ENCODE measurements around the gene DCP1B.
A peak's percentile ranks its signal among the peaks of the same experiment; 100 is the strongest.

The DCP1B gene

GRCh38 chr12:2004113-2004929 is at the start of gene DCP1B:
TSS of gene DCP1B (minus strand) at chr12:2004457. CDS start at chr12:2004431, 26 bp downstream.
- H3K36me3 ChIP-seq (ENCODE audit: insufficient read depth, low read depth, low read length), result no peaks in the 10 kb centered on the region
- no peaks in the 10 kb centered on the region for H3K9me3 ChIP-seq (ENCODE audit: insufficient read depth, low read depth, low read length)
- H3K4me1 ChIP-seq (ENCODE audit: insufficient read depth, low read length), result peaks cover 11% of the 10 kb centered on the region
- peak within 1 kb of the TSS; percentile 92 for H3K9ac ChIP-seq (ENCODE audit: low read depth, low read length)
- H3K27ac ChIP-seq (ENCODE audit: low read length), result peak within 1 kb of the TSS; percentile 75
- peak within 1 kb of the TSS; percentile 93 for H3K4me3 ChIP-seq (ENCODE audit: low read length)
- H3K27me3 ChIP-seq (ENCODE audit: insufficient read depth, low read length), result no peaks in the 10 kb centered on the region

GRCh38 chr12:2053691-2054090 is 49.4 kb upstream of the DCP1B start:
- peaks cover 72% of the 10 kb centered on the region for H3K27me3 ChIP-seq (ENCODE audit: insufficient read depth, low read length)
- H3K9ac ChIP-seq (ENCODE audit: low read depth, low read length), result no peak overlapping the region
- H3K36me3 ChIP-seq (ENCODE audit: insufficient read depth, low read depth, low read length), result no peaks in the 10 kb centered on the region

GRCh38 chr12:2052826-2053678 is 48.8 kb upstream of the DCP1B start, which contains the start of gene CACNA1C:
TSS of gene CACNA1C (plus strand) at chr12:2052987. CDS start at chr12:2053563, 576 bp downstream.
- H3K9ac ChIP-seq (ENCODE audit: low read depth, low read length), result peak within 1 kb of the TSS; percentile 33; the same call in 1 of the 2 replicates
- peaks cover 13% of the 10 kb centered on the region for H3K4me1 ChIP-seq (ENCODE audit: insufficient read depth, low read length)
- H3K27me3 ChIP-seq (ENCODE audit: insufficient read depth, low read length), result peaks cover 72% of the 10 kb centered on the region
- H3K4me3 ChIP-seq (ENCODE audit: low read length), result peak within 1 kb of the TSS; percentile 77
- no peaks in the 10 kb centered on the region for H3K9me3 ChIP-seq (ENCODE audit: insufficient read depth, low read depth, low read length)
- H3K27ac ChIP-seq (ENCODE audit: low read length), result no peak within 1 kb of the TSS
- no peaks in the 10 kb centered on the region for H3K36me3 ChIP-seq (ENCODE audit: insufficient read depth, low read depth, low read length)

More at GRCh38 chr12:2053691-2054090, 49.4 kb upstream of the DCP1B start:
- H3K4me1 ChIP-seq (ENCODE audit: insufficient read depth, low read length), result peaks cover 13% of the 10 kb centered on the region
- H3K4me3 ChIP-seq (ENCODE audit: low read length), result peak overlapping the region; percentile 77; the same call in 1 of the 2 replicates
- no peaks in the 10 kb centered on the region for H3K9me3 ChIP-seq (ENCODE audit: insufficient read depth, low read depth, low read length)
- H3K27ac ChIP-seq (ENCODE audit: low read length), result no peak overlapping the region

- H3K4me1 ChIP-seq (ENCODE audit: insufficient read depth, low read length), result peaks cover 13% of the 10 kb centered on the region
- H3K9ac ChIP-seq (ENCODE audit: low read depth, low read length), result no peak overlapping the region
- H3K9me3 ChIP-seq (ENCODE audit: insufficient read depth, low read depth, low read length), result no peaks in the 10 kb centered on the region
- H3K36me3 ChIP-seq (ENCODE audit: insufficient read depth, low read depth, low read length), result no peaks in the 10 kb centered on the region
- H3K27me3 ChIP-seq (ENCODE audit: insufficient read depth, low read length), result peaks cover 69% of the 10 kb centered on the region
- peak overlapping the region; percentile 62; the same call in 1 of the 2 replicates for H3K4me3 ChIP-seq (ENCODE audit: low read length)
- no peak overlapping the region for H3K27ac ChIP-seq (ENCODE audit: low read length)
These were observed 47.7 kb upstream of the DCP1B start for GRCh38 chr12:2051700-2052621.

GRCh38 chr12:2049604-2050540 is 45.6 kb upstream of the DCP1B start:
- Histone ChIP-seq H3K4me3 (ENCODE audit: low read length) (0 out of 2 replicates have a peak overlapping the region, but pooled peaks have one; percentile 0), H3K36me3 (ENCODE audit: insufficient read depth, low read depth, low read length) (no peaks in the 10 kb centered on the region), H3K4me1 (ENCODE audit: insufficient read depth, low read length) (peaks cover 13% of the 10 kb centered on the region), H3K9ac (ENCODE audit: low read depth, low read length) (no peak overlapping the region), H3K9me3 (ENCODE audit: insufficient read depth, low read depth, low read length) (no peaks in the 10 kb centered on the region), H3K27me3 (ENCODE audit: insufficient read depth, low read length) (peaks cover 48% of the 10 kb centered on the region), H3K27ac (ENCODE audit: low read length) (no peak overlapping the region)

- no peak overlapping the region for H3K27ac ChIP-seq (ENCODE audit: low read length)
- H3K4me3 ChIP-seq (ENCODE audit: low read length), result no peak overlapping the region
- H3K36me3 ChIP-seq (ENCODE audit: insufficient read depth, low read depth, low read length), result no peaks in the 10 kb centered on the region
- peaks cover 29% of the 10 kb centered on the region for H3K27me3 ChIP-seq (ENCODE audit: insufficient read depth, low read length)
- H3K4me1 ChIP-seq (ENCODE audit: insufficient read depth, low read length), result peaks cover 13% of the 10 kb centered on the region
- H3K9ac ChIP-seq (ENCODE audit: low read depth, low read length), result no peak overlapping the region
- no peaks in the 10 kb centered on the region for H3K9me3 ChIP-seq (ENCODE audit: insufficient read depth, low read depth, low read length)
These were observed 43.5 kb upstream of the DCP1B start for GRCh38 chr12:2047752-2048151.

- no peaks in the 10 kb centered on the region for H3K36me3 ChIP-seq (ENCODE audit: insufficient read depth, low read depth, low read length)
- no peaks in the 10 kb centered on the region for H3K9me3 ChIP-seq (ENCODE audit: insufficient read depth, low read depth, low read length)
- H3K4me1 ChIP-seq (ENCODE audit: insufficient read depth, low read length), result peaks cover 13% of the 10 kb centered on the region
- H3K9ac ChIP-seq (ENCODE audit: low read depth, low read length), result no peak overlapping the region
- no peak overlapping the region for H3K4me3 ChIP-seq (ENCODE audit: low read length)
- H3K27me3 ChIP-seq (ENCODE audit: insufficient read depth, low read length), result peaks cover 25% of the 10 kb centered on the region
- H3K27ac ChIP-seq (ENCODE audit: low read length), result no peak overlapping the region
These were observed 42.7 kb upstream of the DCP1B start for GRCh38 chr12:2046957-2047356.

- Histone ChIP-seq H3K9me3 (ENCODE audit: insufficient read depth, low read depth, low read length) (no peaks in the 10 kb centered on the region), H3K27me3 (ENCODE audit: insufficient read depth, low read length) (peaks cover 6% of the 10 kb centered on the region; the same call in 1 of the 2 replicates), H3K36me3 (ENCODE audit: insufficient read depth, low read depth, low read length) (no peaks in the 10 kb centered on the region), H3K4me3 (ENCODE audit: low read length) (no peak overlapping the region), H3K4me1 (ENCODE audit: insufficient read depth, low read length) (peaks cover 3% of the 10 kb centered on the region; the same call in 1 of the 2 replicates), H3K9ac (ENCODE audit: low read depth, low read length) (no peak overlapping the region), H3K27ac (ENCODE audit: low read length) (no peak overlapping the region)
These were observed 39.9 kb upstream of the DCP1B start for GRCh38 chr12:2044165-2044564.

GRCh38 chr12:2043054-2043453 is 38.8 kb upstream of the DCP1B start:
- H3K4me3 ChIP-seq (ENCODE audit: low read length), result no peak overlapping the region
- peaks cover 13% of the 10 kb centered on the region; the same call in 1 of the 2 replicates for H3K27me3 ChIP-seq (ENCODE audit: insufficient read depth, low read length)
- no peaks in the 10 kb centered on the region for H3K4me1 ChIP-seq (ENCODE audit: insufficient read depth, low read length)
- H3K27ac ChIP-seq (ENCODE audit: low read length), result no peak overlapping the region
- H3K9me3 ChIP-seq (ENCODE audit: insufficient read depth, low read depth, low read length), result no peaks in the 10 kb centered on the region
- H3K9ac ChIP-seq (ENCODE audit: low read depth, low read length), result no peak overlapping the region
- H3K36me3 ChIP-seq (ENCODE audit: insufficient read depth, low read depth, low read length), result no peaks in the 10 kb centered on the region

- Histone ChIP-seq H3K27ac (ENCODE audit: low read length) (no peak overlapping the region), H3K36me3 (ENCODE audit: insufficient read depth, low read depth, low read length) (no peaks in the 10 kb centered on the region), H3K9ac (ENCODE audit: low read depth, low read length) (no peak overlapping the region), H3K4me3 (ENCODE audit: low read length) (no peak overlapping the region), H3K9me3 (ENCODE audit: insufficient read depth, low read depth, low read length) (no peaks in the 10 kb centered on the region), H3K4me1 (ENCODE audit: insufficient read depth, low read length) (0 out of 2 replicates have a peak, but pooled peaks cover 4% of the 10 kb centered on the region), H3K27me3 (ENCODE audit: insufficient read depth, low read length) (peaks cover 36% of the 10 kb centered on the region)
These were observed 34.8 kb upstream of the DCP1B start for GRCh38 chr12:2039034-2039433.
